Stimulated activated CD4-positive, alpha-beta T cell treated with anti-CD3 and anti-CD28 coated beads, TNF-alpha, amount 100 ng/mL, for 4 hours (primary cell): ENCODE measurements around the gene RAC2.
"Not testable (repeated sequence)": the region's sequence is repeated elsewhere in the genome, so short reads cannot be mapped to it uniquely, and the experiment has no call there.

Source experiments
- DNase-seq, 3 experiments: peaks; one replicate each; pipeline ENCODE4 v3.0.0-alpha.2; 2020; ENCODE audit warnings: low read depth in 3 of 3

The RAC2 gene

GRCh38 chr22:37255558-37256006, 11.5 kb upstream of the RAC2 start:
- DNase-seq, result no peak

GRCh38 chr22:37254867-37255233, 10.8 kb upstream of the RAC2 start:
- DNase-seq, result no peak

GRCh38 chr22:37254209-37254866, 10.3 kb upstream of the RAC2 start:
- no peak for DNase-seq

- no peak for DNase-seq
Measured at GRCh38 chr22:37253126-37253660, 9.1 kb upstream of the RAC2 start.

GRCh38 chr22:37251836-37252235, 7.8 kb upstream of the RAC2 start:
- not testable (repeated sequence) for DNase-seq

- DNase-seq, result no peak
Measured at GRCh38 chr22:37249986-37250385, 5.9 kb upstream of the RAC2 start.

GRCh38 chr22:37248251-37248650, 4.2 kb upstream of the RAC2 start:
- no peak for DNase-seq

- DNase-seq, result no peak
Measured at GRCh38 chr22:37245740-37246139, 1.7 kb upstream of the RAC2 start.

- DNase-seq, result no peak
Measured at GRCh38 chr22:37244922-37245722, 1.1 kb upstream of the RAC2 start.

- no peak for DNase-seq
Measured at GRCh38 chr22:37243402-37244113, 511 bp downstream of the RAC2 start.

- peak in 2 of 3 experiments; percentile 85 to 91 for DNase-seq
Measured at GRCh38 chr22:37242395-37242918, 1.6 kb downstream of the RAC2 start.

GRCh38 chr22:37241351-37242142, 2.5 kb downstream of the RAC2 start:
- DNase-seq, result no peak

- no peak for DNase-seq
Measured at GRCh38 chr22:37240941-37241320, 3.1 kb downstream of the RAC2 start.

- no peak for DNase-seq
Measured at GRCh38 chr22:37240240-37240940, 3.7 kb downstream of the RAC2 start.

GRCh38 chr22:37239336-37240239, 4.5 kb downstream of the RAC2 start:
- DNase-seq, result no peak

- DNase-seq, result no peak
Measured at GRCh38 chr22:37237371-37238268, 6.4 kb downstream of the RAC2 start.

GRCh38 chr22:37235897-37236607, 8.0 kb downstream of the RAC2 start:
- DNase-seq, result no peak
